Medulla oblongata (tissue), 1 donor: ENCODE data around the gene SERPINB2.
A peak's percentile ranks its signal among the peaks of the same experiment; 100 is the strongest.
"Not testable (repeated sequence)": the region's sequence is repeated elsewhere in the genome, so short reads cannot be mapped to it uniquely, and the experiment has no call there.

Experiments used
- DNase-seq: peaks from one replicate; pipeline ENCODE4 v3.0.0-alpha.2; 2015; ENCODE audit errors: extremely low spot score

SERPINB2 gene

GRCh38 chr18:63936932-63937393 lies 49.5 kb downstream of the SERPINB2 start:
- DNase-seq, result no peak

GRCh38 chr18:63940008-63940407 lies 52.5 kb downstream of the SERPINB2 start:
- DNase-seq, result no peak

GRCh38 chr18:63940543-63941050 lies 53.1 kb downstream of the SERPINB2 start:
- not testable (repeated sequence) for DNase-seq

DNA sequence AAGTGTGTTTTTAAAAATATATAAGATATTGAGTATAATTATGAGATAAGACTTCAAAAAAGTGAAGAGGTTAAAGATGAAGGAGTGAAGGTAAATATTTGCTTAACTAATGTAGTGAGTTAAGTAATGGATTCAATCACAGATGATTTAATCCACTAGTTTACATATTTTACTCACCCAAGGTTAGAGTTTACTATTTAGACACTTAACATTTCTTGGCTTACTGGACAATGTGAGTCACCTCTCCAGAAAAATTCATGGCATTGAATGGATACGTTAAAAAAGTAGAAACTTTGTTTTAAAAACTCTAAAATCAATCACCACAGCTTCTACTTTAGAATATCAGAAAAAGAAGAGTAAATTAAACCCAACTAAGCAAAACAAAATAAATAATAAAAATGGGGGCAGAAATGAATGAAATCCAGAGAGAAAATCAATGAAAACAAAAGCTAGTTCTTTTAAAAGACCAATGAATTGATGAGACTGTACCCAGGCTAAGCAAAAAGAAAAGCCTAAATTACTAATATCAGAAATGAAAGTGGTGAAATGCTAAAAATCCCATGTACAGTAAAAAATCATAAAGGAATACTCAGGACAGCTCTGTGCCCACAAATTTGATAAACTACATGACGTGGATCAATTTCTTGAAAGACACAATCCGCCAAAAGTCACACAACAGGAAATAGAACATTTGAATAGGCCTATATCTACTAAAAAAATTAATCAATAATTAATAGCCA lies 59.7 kb downstream of the SERPINB2 start:
- no peak for DNase-seq

DNA sequence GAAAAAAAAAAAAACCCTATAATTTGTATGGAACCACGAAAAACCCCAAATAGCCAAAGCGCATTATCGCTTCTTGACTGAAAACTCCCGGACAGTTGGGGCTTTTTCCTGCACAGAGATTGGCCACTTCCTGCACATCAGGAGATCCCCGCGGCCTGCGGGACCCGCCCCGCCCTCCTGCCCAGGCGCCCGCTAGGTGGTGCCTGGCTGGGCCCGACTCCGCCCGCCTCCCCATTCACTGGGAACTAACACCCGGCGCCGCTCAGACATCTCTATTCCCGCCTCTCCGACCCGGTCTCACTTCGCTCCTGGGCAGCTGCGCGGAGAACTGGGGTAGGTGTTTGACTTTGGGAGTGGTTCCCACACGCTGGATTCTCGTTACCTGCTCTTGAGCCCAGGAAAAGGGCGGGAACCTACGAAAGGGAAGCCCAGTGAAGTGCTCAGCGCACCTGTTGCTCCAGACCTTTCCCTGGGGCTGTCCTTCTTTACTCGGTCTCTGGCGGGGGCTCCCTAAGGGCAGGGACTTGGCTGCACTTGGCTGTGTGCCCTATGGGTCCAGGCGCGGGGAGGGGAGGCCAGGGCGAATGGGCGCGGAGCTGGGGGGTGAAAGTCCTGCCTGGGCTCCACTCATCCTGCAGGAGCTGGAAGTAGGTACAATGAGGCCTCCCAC lies 61.7 kb downstream of the SERPINB2 start, which contains the start of gene HMSD:
TSS of gene HMSD (plus strand) at position 234 of the 670 bp plus-strand sequence. CDS start 4,155 bp downstream, outside the sequence.
- DNase-seq, result peak; percentile 73

- DNase-seq, result no peak
These were observed 63.8 kb downstream of the SERPINB2 start for GRCh38 chr18:63951302-63951705.
